SIG-M5 treated with dmso at 0.1 percent for 504 hours (cell line): ENCODE measurements around the gene TEAD2.
A peak's percentile ranks its signal among the peaks of the same experiment; 100 is the strongest.
"Not testable (repeated sequence)": the region's sequence is repeated elsewhere in the genome, so short reads cannot be mapped to it uniquely, and the experiment has no call there.

ENCODE experiments used
- DNase-seq: peaks from one replicate; lab custom pipeline; 2025; ENCODE audit not compliant: unreplicated experiment; lab: John Stamatoyannopoulos, UW

Gene TEAD2

GRCh38 chr19:49387936-49388372 is 25.7 kb upstream of the TEAD2 start, which contains the start of gene KASH5:
KASH5 (plus strand) TSS chr19:49388249; CDS start chr19:49390884, 2,635 bp downstream.
- no peak for DNase-seq

GRCh38 chr19:49383599-49383998 is 21.4 kb upstream of the TEAD2 start:
- no peak for DNase-seq

- no peak for DNase-seq
Measured at GRCh38 chr19:49382639-49383038, 20.4 kb upstream of the TEAD2 start.

- no peak for DNase-seq
Measured at GRCh38 chr19:49380391-49380790, 18.2 kb upstream of the TEAD2 start.

- no peak for DNase-seq
Measured at GRCh38 chr19:49378512-49378911, 16.3 kb upstream of the TEAD2 start.

GRCh38 chr19:49374665-49375434 is 12.6 kb upstream of the TEAD2 start:
- DNase-seq: no peak

GRCh38 chr19:49373174-49373573 is 11.0 kb upstream of the TEAD2 start:
- DNase-seq: not testable (repeated sequence)

GRCh38 chr19:49371184-49371583 is 9.0 kb upstream of the TEAD2 start:
- DNase-seq: no peak

GRCh38 chr19:49368711-49369358 is 6.6 kb upstream of the TEAD2 start:
- peak; percentile 52 for DNase-seq

- DNase-seq: no peak
Measured at GRCh38 chr19:49366110-49366509, 3.9 kb upstream of the TEAD2 start.

- no peak for DNase-seq
Measured at GRCh38 chr19:49364083-49364737, 2.0 kb upstream of the TEAD2 start.

- DNase-seq: peak; percentile 92
Measured at GRCh38 chr19:49363268-49364082, 1.3 kb upstream of the TEAD2 start, which contains the start of gene DKKL1. DKKL1 (plus strand) TSS chr19:49363877; CDS start chr19:49363999, 122 bp downstream.

GRCh38 chr19:49362929-49363267 is 682 bp upstream of the TEAD2 start:
- no peak for DNase-seq

- DNase-seq: no peak
Measured at GRCh38 chr19:49361438-49362047, 673 bp downstream of the TEAD2 start.

GRCh38 chr19:49359851-49360820 is 2.1 kb downstream of the TEAD2 start:
- DNase-seq: no peak

GRCh38 chr19:49357186-49357585 is 5.0 kb downstream of the TEAD2 start:
- DNase-seq: no peak

GRCh38 chr19:49356382-49356781 is 5.8 kb downstream of the TEAD2 start:
- DNase-seq: no peak

- no peak for DNase-seq
Measured at GRCh38 chr19:49355909-49356353, 6.3 kb downstream of the TEAD2 start.

GRCh38 chr19:49349567-49349966 is 12.6 kb downstream of the TEAD2 start:
- no peak for DNase-seq
